ENCODE measurements around the gene CRAMP1. TPM values are rescaled to one million over a fixed set of nuclear protein-coding genes. Genes with fewer than 3 reads are reported as not detected.

Gene CRAMP1
- total RNA-seq, 4 donors from 2014 or later, result 7.6 to 11.7 (median 9.8) TPM

- TF ChIP-seq, protein P1, sequence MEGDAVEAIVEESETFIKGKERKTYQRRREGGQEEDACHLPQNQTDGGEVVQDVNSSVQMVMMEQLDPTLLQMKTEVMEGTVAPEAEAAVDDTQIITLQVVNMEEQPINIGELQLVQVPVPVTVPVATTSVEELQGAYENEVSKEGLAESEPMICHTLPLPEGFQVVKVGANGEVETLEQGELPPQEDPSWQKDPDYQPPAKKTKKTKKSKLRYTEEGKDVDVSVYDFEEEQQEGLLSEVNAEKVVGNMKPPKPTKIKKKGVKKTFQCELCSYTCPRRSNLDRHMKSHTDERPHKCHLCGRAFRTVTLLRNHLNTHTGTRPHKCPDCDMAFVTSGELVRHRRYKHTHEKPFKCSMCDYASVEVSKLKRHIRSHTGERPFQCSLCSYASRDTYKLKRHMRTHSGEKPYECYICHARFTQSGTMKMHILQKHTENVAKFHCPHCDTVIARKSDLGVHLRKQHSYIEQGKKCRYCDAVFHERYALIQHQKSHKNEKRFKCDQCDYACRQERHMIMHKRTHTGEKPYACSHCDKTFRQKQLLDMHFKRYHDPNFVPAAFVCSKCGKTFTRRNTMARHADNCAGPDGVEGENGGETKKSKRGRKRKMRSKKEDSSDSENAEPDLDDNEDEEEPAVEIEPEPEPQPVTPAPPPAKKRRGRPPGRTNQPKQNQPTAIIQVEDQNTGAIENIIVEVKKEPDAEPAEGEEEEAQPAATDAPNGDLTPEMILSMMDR (IDR thresholded peaks at IDR 0.05), result no peak
- ATAC-seq (ENCODE audit: low FRiP score) (no peak), DNase-seq (ENCODE audit: low spot score) (no peak)
Observed at GRCh38 chr16:1707193-1707790, 95.1 kb downstream of the CRAMP1 start.

DNA sequence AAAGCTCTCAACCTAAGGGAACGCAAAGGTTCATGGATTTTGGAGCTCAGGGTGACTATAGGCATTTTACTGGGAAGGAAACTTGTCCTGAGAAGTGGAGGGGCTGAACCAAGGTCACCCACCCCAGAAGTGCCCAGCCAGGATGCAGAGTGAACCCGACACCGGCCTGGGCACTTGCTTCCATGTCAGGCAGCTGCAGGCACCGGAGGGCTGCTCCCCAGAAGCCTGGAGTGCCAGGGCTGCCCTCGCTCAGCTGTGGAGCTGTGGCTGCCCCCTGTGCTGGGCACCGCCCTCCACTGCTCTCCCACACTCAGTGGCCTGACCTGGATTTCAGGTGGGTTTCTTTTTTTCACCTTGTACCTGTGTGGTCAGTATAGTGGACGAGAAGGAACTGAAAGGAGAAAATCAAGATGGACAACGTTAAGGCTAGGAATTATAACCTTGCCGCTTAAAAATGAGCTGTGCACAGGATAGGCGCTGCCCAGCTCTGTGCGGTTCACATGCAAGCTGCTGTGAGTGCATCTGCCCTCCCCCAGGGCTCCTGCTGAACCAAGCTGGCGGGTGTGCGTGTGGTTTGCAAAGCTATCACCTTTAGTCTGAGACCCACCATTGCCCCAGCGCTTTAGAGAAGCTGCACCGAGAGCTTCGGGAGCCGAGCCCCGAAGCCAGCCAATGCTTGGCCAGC, 96.1 kb downstream of the CRAMP1 start:
- TF ChIP-seq, protein P1 (IDR thresholded peaks at IDR 0.05), result no peak
- ATAC-seq (ENCODE audit: low FRiP score), result no peak
- DNase-seq (ENCODE audit: low spot score), result no peak

DNA sequence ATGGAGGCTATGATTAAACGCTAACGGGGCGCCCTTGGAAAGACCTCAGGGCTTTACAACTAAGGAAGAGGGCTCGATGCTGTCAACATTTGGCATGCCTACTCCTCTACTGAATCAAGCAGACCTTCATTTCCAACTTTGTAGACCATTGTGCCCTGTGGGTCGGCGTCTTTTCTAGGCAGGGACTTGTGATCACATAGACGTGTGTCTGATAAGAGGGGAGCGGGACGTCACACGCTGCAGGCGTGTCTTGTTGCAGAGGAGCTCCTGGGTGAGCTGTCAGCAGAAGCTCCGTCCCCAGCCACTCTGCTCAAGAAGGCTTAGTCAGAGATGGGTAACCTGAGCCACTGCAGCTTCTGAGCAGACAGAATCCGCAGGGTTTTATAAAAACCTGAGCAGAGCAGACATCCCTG, 96.6 kb downstream of the CRAMP1 start:
- DNase-seq (ENCODE audit: low spot score) (no peak), ATAC-seq (ENCODE audit: low FRiP score) (no peak)
- TF ChIP-seq, protein P1 (IDR thresholded peaks at IDR 0.05), result no peak

DNA sequence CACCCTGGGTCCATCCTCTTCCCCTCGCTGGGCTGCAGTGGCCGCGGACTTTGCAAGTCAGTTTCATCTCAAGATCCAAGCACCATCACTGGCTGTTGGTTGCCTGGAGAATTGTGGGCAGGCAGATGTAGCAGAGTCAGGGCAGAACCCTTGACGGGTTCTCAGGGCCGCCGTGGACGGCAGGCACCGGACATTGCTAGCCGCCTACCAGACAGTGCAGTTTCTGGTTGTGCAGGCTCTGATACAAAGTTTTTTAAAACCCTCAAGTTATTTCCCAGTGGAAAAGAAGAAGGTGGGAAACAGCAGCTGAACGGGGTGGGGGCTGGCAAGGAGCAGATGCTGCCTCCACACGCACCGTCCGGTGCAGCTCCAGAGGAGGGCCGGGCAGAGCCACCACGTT, 97.2 kb downstream of the CRAMP1 start:
- TF ChIP-seq, protein P1 (IDR thresholded peaks at IDR 0.05), result no peak
- no peak for ATAC-seq (ENCODE audit: low FRiP score)
- DNase-seq (ENCODE audit: low spot score), result no peak

DNA sequence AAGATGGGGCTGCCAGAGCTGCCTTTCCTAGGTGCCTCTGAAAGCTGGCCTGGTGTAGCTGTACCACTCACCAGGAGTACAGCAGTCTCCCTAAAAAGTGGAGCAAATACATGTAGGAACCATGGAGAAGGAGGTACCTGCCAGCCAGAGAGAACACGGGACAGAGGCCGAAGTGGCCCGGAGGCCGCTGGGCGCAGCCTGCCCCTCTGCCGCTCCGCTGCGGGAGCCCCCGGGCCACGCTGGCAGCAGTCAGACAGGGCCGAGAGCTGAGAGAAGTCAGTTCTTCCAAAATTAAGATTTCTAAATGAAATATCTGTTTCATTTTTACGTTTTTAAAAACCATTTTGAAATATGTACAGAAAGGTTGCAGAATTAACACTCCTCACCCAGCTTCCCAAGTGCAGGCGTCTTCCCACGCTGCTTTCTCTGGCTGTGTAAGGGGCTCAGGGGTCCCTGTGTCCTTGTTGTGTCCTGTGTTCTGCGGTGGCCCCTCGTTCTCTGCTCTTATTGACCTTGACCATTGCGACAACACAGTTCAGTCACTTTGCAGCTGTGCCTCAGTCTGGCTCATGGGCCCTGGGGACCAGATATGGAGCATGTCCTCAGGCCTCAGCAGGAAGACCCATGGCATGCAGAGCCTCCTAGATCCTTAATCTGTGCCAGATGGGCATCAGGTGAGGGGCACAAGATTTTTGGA, 98.8 kb downstream of the CRAMP1 start:
- TF ChIP-seq, protein P1 (IDR thresholded peaks at IDR 0.05), result no peak

GRCh38 chr16:1712791-1713261, 100.7 kb downstream of the CRAMP1 start:
- DNase-seq (ENCODE audit: low spot score) (no peak), ATAC-seq (ENCODE audit: low FRiP score) (no peak)
- TF ChIP-seq, protein P1 (IDR thresholded peaks at IDR 0.05), result no peak

More for the DNA sequence above, 98.8 kb downstream of the CRAMP1 start:
- DNase-seq (ENCODE audit: low spot score) (no peak), ATAC-seq (ENCODE audit: low FRiP score) (no peak)

All from omental fat pad (tissue), 4 donors.